Mucosa of rectum (tissue), 2 donors: ENCODE results near the gene WAC.
A peak's percentile ranks its signal among the peaks of the same experiment; 100 is the strongest.

Experiments
- H3K27ac ChIP-seq, 2 donors: one replicate each; pipeline ENCODE4 v1.7.0; 2013; ENCODE audit warnings: inconsistent platforms in 2 of 2, low read depth in 2 of 2, low read length in 2 of 2
- H3K27me3 ChIP-seq, 2 donors: one replicate each; pipeline ENCODE4 v1.7.0; 2013; ENCODE audit warnings: low read length in 2 of 2; ENCODE audit not compliant: control insufficient read depth in 2 of 2, insufficient read depth in 2 of 2
- H3K36me3 ChIP-seq, 2 donors: one replicate each; pipeline ENCODE4 v1.7.0; 2013; ENCODE audit warnings: low read length in 2 of 2; ENCODE audit not compliant: control insufficient read depth in 2 of 2, insufficient read depth in 2 of 2
- H3K4me1 ChIP-seq, 2 donors: one replicate each; pipeline ENCODE4 v1.7.0; 2013; ENCODE audit warnings: low read length in 2 of 2, mild to moderate bottlenecking in 1 of 2; ENCODE audit not compliant: control insufficient read depth in 2 of 2, insufficient read depth in 2 of 2
- H3K4me3 ChIP-seq, 2 donors: one replicate each; pipeline ENCODE4 v1.7.0; 2013; ENCODE audit warnings: low read length in 2 of 2
- H3K9ac ChIP-seq, 2 donors: one replicate each; pipeline ENCODE4 v1.7.0; 2013; ENCODE audit warnings: low read length in 2 of 2, low read depth in 1 of 2, mild to moderate bottlenecking in 1 of 2
- H3K9me3 ChIP-seq, 2 donors: one replicate each; pipeline ENCODE4 v1.7.0; 2013; ENCODE audit warnings: low read length in 2 of 2; ENCODE audit not compliant: control insufficient read depth in 2 of 2
- donor health status: healthy.
- donor health status: Normal muscosa, but diverticular disease.

The WAC gene

DNA sequence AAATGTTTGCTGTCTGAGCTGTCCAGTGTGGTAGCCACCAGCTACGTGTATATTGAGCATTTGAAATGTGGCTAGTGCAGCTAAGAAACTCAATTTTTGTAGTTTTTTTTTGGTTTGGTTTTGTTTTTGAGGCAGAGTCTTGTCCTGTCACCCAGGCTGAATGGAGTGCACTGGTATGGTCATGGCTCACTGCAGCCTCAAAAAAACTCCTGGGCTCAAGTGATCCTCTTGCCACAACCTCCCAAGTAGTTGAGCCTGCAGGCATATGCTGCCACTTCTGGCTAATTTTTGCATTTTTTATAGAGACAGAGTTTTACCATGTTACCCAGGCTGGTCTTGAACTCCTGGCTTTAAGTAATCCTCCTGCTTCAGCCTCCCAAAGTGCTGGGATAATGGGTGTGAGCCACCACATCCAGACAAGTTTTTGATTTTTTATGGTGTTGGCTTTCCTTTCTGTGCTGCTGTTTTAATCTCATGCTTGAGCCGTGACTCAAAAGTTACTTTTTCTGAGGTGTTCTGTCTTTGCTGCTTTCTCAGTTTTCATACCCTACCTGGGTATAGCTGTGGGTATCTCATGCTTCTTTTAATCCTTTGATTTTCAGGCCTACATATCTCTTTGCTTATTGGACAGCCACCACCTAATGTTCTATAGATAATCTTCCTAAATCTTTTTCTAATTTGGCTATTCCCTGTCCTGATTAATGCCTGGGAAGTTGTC lies 16.0 kb downstream of the WAC start:
- Histone ChIP-seq H3K4me3 (no peak overlapping the region), H3K27me3 (no peaks in the 10 kb centered on the region), H3K9me3 (no peaks in the 10 kb centered on the region), H3K36me3 (peaks cover 14 to 19% of the 10 kb centered on the region in 2 donors), H3K9ac (no peak overlapping the region), H3K27ac (no peak overlapping the region), H3K4me1 (peaks cover 4 to 5% of the 10 kb centered on the region in 2 donors)

GRCh38 chr10:28551086-28551485 lies 18.2 kb downstream of the WAC start:
- H3K9me3 ChIP-seq, result no peaks in the 10 kb centered on the region
- H3K27ac ChIP-seq, result no peak overlapping the region
- no peak overlapping the region for H3K9ac ChIP-seq
- no peak overlapping the region for H3K4me3 ChIP-seq
- H3K36me3 ChIP-seq, result peaks cover 18 to 25% of the 10 kb centered on the region in 2 donors
- H3K4me1 ChIP-seq, result peaks cover 5% of the 10 kb centered on the region in 2 donors
- H3K27me3 ChIP-seq, result no peaks in the 10 kb centered on the region

DNA sequence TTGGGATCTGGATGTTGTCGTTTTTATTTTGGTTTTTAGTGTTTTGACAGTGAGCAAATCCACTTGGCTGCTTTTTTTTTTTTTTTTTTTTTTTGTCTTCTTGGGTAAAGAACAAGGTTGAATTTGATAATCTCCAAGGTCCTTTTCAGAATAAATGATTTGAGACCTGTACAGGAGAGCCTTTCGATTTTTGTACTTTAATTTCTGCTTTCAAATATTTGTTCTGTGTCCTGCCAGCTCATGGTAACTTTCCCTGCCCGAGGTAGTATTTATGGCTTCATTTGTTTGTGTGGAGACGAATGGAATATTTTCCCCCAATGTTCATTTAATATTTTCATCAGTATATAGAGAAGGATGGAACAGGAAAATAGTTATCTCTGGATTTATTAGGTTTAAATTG lies 19.9 kb downstream of the WAC start:
- Histone ChIP-seq H3K4me3 (no peak overlapping the region), H3K9me3 (no peaks in the 10 kb centered on the region), H3K27me3 (no peaks in the 10 kb centered on the region), H3K27ac (no peak overlapping the region), H3K36me3 (peaks cover 16 to 25% of the 10 kb centered on the region in 2 donors), H3K9ac (no peak overlapping the region), H3K4me1 (peaks cover 5% of the 10 kb centered on the region in 2 donors)

- peaks cover 13 to 21% of the 10 kb centered on the region in 2 donors for H3K36me3 ChIP-seq
- no peak overlapping the region for H3K4me3 ChIP-seq
- H3K9me3 ChIP-seq, result no peaks in the 10 kb centered on the region
- H3K27me3 ChIP-seq, result no peaks in the 10 kb centered on the region
- H3K27ac ChIP-seq, result no peak overlapping the region
- H3K9ac ChIP-seq, result no peak overlapping the region
- peaks cover 5% of the 10 kb centered on the region in 2 donors for H3K4me1 ChIP-seq
Observed at GRCh38 chr10:28554009-28554408, 21.1 kb downstream of the WAC start.

GRCh38 chr10:28554952-28555351 lies 22.0 kb downstream of the WAC start:
- H3K36me3 ChIP-seq, result peaks cover 10 to 18% of the 10 kb centered on the region in 2 donors
- no peak overlapping the region for H3K27ac ChIP-seq
- H3K9ac ChIP-seq, result no peak overlapping the region
- H3K27me3 ChIP-seq, result no peaks in the 10 kb centered on the region
- H3K4me3 ChIP-seq, result no peak overlapping the region
- H3K4me1 ChIP-seq, result peaks cover 11 to 13% of the 10 kb centered on the region in 2 donors
- no peaks in the 10 kb centered on the region for H3K9me3 ChIP-seq

- no peak overlapping the region for H3K27ac ChIP-seq
- no peak overlapping the region for H3K9ac ChIP-seq
- H3K36me3 ChIP-seq, result peaks cover 10 to 18% of the 10 kb centered on the region in 2 donors
- H3K27me3 ChIP-seq, result no peaks in the 10 kb centered on the region
- H3K4me3 ChIP-seq, result no peak overlapping the region
- no peaks in the 10 kb centered on the region for H3K9me3 ChIP-seq
- peaks cover 13 to 15% of the 10 kb centered on the region in 2 donors for H3K4me1 ChIP-seq
Observed at GRCh38 chr10:28555358-28555757, 22.4 kb downstream of the WAC start.

DNA sequence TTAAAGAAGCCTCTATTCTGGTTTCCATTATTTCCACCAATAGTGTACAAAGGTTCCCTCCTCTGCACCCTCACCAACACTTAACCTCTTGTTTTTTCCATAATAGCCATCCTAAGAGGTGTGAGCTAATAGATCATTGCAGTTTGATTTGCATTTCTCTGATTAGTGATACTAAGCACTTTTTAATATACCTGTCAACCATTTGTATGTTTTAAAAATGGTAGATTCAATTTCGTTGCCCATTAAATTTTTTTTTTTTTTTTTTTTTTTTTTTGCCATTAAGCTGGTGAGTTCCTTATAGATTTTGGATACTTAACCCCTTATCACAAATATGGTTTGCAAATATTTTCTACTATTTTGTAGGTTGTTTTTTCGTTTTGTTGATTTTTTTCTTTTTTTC lies 23.2 kb downstream of the WAC start:
- Histone ChIP-seq H3K9me3 (no peaks in the 10 kb centered on the region), H3K4me1 (peaks cover 13 to 15% of the 10 kb centered on the region in 2 donors), H3K27ac (no peak overlapping the region)

DNA sequence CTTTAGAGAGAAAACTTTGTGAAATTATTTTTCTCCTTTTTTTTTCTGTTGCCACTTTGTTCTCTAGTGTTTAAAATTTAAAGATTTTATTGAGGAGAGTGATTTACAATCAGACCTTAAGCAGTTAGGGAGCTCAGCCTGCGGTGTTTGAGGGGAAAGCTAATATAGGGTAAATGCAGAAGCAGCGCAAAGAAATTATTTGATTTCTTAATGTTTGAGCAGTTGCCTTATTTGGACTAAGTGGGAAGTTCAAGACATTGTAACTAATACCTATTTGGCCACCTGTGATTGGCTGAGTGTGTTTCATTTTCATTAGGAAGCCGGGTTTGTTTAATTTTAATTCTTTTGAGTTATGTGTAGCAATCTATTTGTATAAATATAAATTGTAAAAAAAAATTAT lies 25.3 kb downstream of the WAC start:
- Histone ChIP-seq H3K4me3 (no peak overlapping the region), H3K9ac (no peak overlapping the region), H3K27ac (no peak overlapping the region), H3K27me3 (no peaks in the 10 kb centered on the region), H3K36me3 (peaks cover 14 to 33% of the 10 kb centered on the region in 2 donors), H3K4me1 (peaks cover 13 to 15% of the 10 kb centered on the region in 2 donors), H3K9me3 (no peaks in the 10 kb centered on the region)

More for the DNA sequence above, 23.2 kb downstream of the WAC start:
- H3K4me3 ChIP-seq, result no peak overlapping the region
- no peak overlapping the region for H3K9ac ChIP-seq
- no peaks in the 10 kb centered on the region for H3K27me3 ChIP-seq
- H3K36me3 ChIP-seq, result peaks cover 10 to 24% of the 10 kb centered on the region in 2 donors

- H3K27ac ChIP-seq, result peak overlapping the region; percentile 46 to 65
- no peak overlapping the region for H3K9ac ChIP-seq
- peaks cover 9 to 10% of the 10 kb centered on the region in 2 donors for H3K4me1 ChIP-seq
Observed at GRCh38 chr10:28558923-28559508, 26.1 kb downstream of the WAC start.

DNA sequence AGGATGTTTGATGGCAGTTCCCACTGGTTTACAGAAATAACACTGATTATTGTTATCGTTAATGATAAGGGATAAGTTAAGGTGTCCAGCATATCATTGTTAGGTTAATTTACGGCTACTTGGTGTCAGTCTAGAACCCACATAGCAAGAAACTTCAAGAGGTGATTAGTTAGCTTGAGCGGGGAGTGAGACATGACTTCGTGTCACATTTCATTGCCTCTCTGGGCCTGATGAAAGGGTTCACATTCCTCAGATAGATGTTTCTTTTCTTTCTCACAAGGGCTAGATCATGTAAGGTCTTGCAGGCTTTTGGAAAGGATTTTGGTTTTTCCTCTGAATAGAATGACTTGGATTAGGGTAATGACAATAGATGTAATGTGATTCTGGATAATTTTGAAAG lies 26.7 kb downstream of the WAC start:
- H3K4me1 ChIP-seq, result peaks cover 8 to 10% of the 10 kb centered on the region in 2 donors
- H3K9me3 ChIP-seq, result no peaks in the 10 kb centered on the region
- H3K27me3 ChIP-seq, result no peaks in the 10 kb centered on the region
- no peak overlapping the region for H3K4me3 ChIP-seq
- peak overlapping the region; percentile 46 to 65 for H3K27ac ChIP-seq
- peaks cover 14 to 31% of the 10 kb centered on the region in 2 donors for H3K36me3 ChIP-seq
- H3K9ac ChIP-seq, result no peak overlapping the region

More at GRCh38 chr10:28558923-28559508, 26.1 kb downstream of the WAC start:
- Histone ChIP-seq H3K9me3 (no peaks in the 10 kb centered on the region), H3K4me3 (no peak overlapping the region), H3K27me3 (no peaks in the 10 kb centered on the region), H3K36me3 (peaks cover 14 to 32% of the 10 kb centered on the region in 2 donors)
